ENCODE results near the gene ACOX3. TPM values are rescaled to one million over a fixed set of nuclear protein-coding genes. Genes with fewer than 3 reads are reported as not detected.

ACOX3 gene
- total RNA-seq, 4 donors from 2014 or later: 32.0 to 77.2 (median 43.8) TPM

DNA sequence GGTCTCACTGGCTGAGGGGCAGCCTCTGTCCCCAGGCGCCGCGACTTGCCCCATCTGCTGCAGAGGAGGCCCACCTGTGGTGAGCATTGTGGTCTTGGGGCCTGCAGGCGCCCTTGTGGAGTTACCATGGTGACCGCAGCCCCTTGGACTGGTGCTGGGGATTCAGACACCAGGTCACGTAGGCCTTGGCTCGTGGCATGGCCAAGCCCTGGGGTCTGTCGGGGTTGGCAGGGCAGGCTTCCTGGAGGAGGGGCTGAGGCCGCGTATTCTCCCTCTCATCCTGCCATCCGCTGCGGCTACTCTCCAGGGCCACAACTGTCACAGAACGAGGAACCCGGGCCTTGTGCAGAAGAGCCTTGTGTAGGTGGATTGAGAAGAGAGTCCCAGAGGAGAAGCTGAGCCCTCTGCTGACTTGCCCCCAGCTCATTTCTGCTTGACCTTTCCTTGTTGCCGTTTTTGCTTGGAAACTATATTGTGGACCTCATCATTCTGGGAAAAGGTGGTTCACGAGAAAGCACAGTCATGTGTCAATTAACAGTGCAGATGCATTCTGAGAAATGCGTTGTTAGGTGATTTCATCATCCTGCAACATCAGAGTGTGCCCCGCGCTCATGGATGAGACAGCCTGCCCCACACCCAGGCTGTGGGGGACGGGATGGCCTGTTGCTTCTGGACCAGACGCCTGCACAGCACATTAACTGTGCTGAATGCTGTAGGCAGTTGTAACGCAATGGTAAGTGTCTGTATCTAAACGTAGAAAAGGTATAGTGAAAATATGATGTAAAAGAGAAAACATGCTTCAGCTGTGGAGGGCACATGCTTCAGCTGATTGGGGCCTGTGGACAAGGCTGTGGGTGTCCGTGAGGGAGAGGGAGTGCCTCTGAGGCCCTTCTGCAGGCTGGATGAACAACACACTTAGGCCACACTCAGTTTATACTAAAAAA is 38.5 kb upstream of the ACOX3 start:
- peaks cover 18 to 45% (median 30%) of the 10 kb centered on the region in 4 donors for H3K36me3 ChIP-seq
- WGBS: 85% methylated on average over 18 of the region's 24 CpGs
- TF ChIP-seq, protein P1, sequence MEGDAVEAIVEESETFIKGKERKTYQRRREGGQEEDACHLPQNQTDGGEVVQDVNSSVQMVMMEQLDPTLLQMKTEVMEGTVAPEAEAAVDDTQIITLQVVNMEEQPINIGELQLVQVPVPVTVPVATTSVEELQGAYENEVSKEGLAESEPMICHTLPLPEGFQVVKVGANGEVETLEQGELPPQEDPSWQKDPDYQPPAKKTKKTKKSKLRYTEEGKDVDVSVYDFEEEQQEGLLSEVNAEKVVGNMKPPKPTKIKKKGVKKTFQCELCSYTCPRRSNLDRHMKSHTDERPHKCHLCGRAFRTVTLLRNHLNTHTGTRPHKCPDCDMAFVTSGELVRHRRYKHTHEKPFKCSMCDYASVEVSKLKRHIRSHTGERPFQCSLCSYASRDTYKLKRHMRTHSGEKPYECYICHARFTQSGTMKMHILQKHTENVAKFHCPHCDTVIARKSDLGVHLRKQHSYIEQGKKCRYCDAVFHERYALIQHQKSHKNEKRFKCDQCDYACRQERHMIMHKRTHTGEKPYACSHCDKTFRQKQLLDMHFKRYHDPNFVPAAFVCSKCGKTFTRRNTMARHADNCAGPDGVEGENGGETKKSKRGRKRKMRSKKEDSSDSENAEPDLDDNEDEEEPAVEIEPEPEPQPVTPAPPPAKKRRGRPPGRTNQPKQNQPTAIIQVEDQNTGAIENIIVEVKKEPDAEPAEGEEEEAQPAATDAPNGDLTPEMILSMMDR (IDR thresholded peaks at IDR 0.05): no peak
- TF ChIP-seq POLR2AphosphoS5 (IDR thresholded peaks at IDR 0.05) (no peak), EP300 (IDR thresholded peaks at IDR 0.05) (no peak), POLR2A (IDR thresholded peaks at IDR 0.05; ENCODE audit: low read depth) (no peak)
- no peak overlapping the region for H3K27ac ChIP-seq (replicated peaks in 1 of 4)
- no peak for DNase-seq (ENCODE audit: extremely low spot score)
- H3K4me3 ChIP-seq: no peak overlapping the region
- intact Hi-C loops (cut with DNase I): no loop called here
- no peaks in the 10 kb centered on the region for H3K27me3 ChIP-seq
- H3K4me1 ChIP-seq: peaks cover 0 to 3% (median 3%) of the 10 kb centered on the region in 4 donors
- H3K9me3 ChIP-seq: no peaks in the 10 kb centered on the region

DNA sequence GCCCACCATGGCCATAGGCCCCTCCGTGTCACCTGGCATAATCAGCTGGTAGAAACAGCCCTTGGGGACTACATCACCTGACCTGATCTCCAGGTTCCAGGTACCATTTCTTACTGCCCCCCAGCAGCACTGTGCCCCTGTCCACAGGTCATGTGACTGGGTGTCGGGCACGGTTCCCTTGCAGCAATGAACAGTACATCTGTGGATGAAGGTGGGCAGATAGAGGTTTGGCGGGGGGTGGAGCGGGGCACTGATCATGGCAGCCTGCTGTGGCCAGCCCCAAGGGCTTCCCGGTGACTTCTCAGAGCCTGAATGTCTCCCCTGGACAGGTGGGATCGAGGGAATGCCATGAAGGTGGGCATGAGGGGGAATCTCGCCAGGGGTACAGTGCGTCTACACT is 37.8 kb upstream of the ACOX3 start:
- H3K9me3 ChIP-seq: no peaks in the 10 kb centered on the region
- TF ChIP-seq EP300 (IDR thresholded peaks at IDR 0.05): no peak
- TF ChIP-seq, protein P1 (IDR thresholded peaks at IDR 0.05): no peak
- no peak for TF ChIP-seq POLR2A (IDR thresholded peaks at IDR 0.05; ENCODE audit: low read depth)
- no peak for TF ChIP-seq POLR2AphosphoS5 (IDR thresholded peaks at IDR 0.05)
- no peak overlapping the region for H3K27ac ChIP-seq (replicated peaks in 1 of 4)
- 87% methylated on average over 8 of the region's 9 CpGs for WGBS
- peaks cover 18 to 45% (median 31%) of the 10 kb centered on the region in 4 donors for H3K36me3 ChIP-seq
- DNase-seq (ENCODE audit: extremely low spot score): no peak
- intact Hi-C loops (cut with DNase I): no loop called here
- no peak overlapping the region for H3K4me3 ChIP-seq
- H3K27me3 ChIP-seq: no peaks in the 10 kb centered on the region
- peaks cover 2 to 10% (median 10%) of the 10 kb centered on the region in 4 donors for H3K4me1 ChIP-seq

DNA sequence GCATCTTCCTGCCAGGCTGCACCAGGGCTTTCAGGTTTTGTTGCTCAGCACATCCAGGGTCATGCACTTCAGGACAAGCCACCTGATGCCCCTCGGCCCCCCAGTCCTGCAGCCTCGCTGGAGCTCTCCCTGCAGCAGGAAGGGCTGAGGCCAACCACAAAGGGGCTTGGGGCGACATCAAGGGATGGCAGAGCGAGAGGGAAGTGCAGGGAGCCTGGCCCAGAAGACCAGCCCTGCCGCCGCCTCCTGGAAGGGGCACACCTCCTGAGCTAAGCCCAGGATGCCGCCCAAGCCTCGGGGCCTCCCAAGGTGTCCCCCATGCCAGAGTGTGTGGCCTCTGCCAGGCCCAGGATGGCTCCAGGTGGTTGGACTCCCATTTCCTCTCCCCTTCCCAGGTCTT is 37.2 kb upstream of the ACOX3 start:
- Histone ChIP-seq H3K4me3 (no peak overlapping the region), H3K27me3 (no peaks in the 10 kb centered on the region), H3K9me3 (no peaks in the 10 kb centered on the region), H3K4me1 (peaks cover 9 to 17% (median 16%) of the 10 kb centered on the region in 4 donors), H3K27ac (replicated peaks in 1 of 4) (no peak overlapping the region), H3K36me3 (peaks cover 18 to 45% (median 32%) of the 10 kb centered on the region in 4 donors)
- intact Hi-C loops (cut with DNase I): no loop called here
- no peak for TF ChIP-seq POLR2A (IDR thresholded peaks at IDR 0.05; ENCODE audit: low read depth)
- no peak for TF ChIP-seq EP300 (IDR thresholded peaks at IDR 0.05)
- TF ChIP-seq, protein P1 (IDR thresholded peaks at IDR 0.05): no peak
- TF ChIP-seq POLR2AphosphoS5 (IDR thresholded peaks at IDR 0.05): no peak
- 88% methylated on average over 7 of the region's 8 CpGs for WGBS
- no peak for DNase-seq (ENCODE audit: extremely low spot score)

DNA sequence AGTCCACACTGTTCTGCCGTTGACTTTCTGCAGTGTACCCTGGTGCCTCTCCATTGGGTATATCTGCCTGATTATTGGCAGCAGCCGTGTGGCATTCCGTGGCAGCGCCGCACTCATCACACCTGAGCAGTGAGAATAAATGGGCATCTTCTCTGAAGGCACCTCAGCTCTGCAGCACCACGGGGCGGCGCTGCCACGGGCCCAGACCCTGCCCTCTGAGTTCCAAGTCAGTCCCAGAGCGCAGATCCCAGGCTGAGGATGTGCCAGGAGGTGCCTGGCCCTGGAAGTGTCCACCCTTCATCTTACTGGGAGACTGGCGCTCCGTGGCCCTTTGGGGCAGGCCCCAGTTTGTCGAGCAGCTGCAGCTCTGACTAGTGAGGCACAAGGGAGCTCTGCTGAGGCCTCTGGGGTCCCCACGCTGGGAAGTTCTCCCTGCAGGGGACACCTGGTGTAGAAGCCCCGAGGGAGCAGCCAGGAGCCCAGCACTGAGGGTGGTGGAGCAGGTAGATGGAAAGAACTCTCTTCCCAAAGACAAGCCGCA is 36.6 kb upstream of the ACOX3 start:
- Histone ChIP-seq H3K4me3 (no peak overlapping the region), H3K27me3 (no peaks in the 10 kb centered on the region), H3K27ac (replicated peaks in 1 of 4) (no peak overlapping the region), H3K4me1 (peaks cover 9 to 22% (median 22%) of the 10 kb centered on the region in 4 donors), H3K9me3 (no peaks in the 10 kb centered on the region), H3K36me3 (peaks cover 18 to 45% (median 32%) of the 10 kb centered on the region in 4 donors)
- TF ChIP-seq, protein P1 (IDR thresholded peaks at IDR 0.05): no peak
- TF ChIP-seq POLR2A (IDR thresholded peaks at IDR 0.05; ENCODE audit: low read depth) (no peak), POLR2AphosphoS5 (IDR thresholded peaks at IDR 0.05) (no peak), EP300 (IDR thresholded peaks at IDR 0.05) (no peak)
- WGBS: 95% methylated on average over 15 of the region's 16 CpGs
- DNase-seq (ENCODE audit: extremely low spot score): no peak
- intact Hi-C loops (cut with DNase I): no loop called here

Data from esophagus muscularis mucosa (tissue), 4 donors.